ENCODE results near the gene DYNC2I2. TPM values are rescaled to one million over a fixed set of nuclear protein-coding genes. Genes with fewer than 3 reads are reported as not detected.
A peak's percentile ranks its signal among the peaks of the same experiment; 100 is the strongest.

DYNC2I2 gene
- total and polyA plus RNA-seq, 4 donors = 10.9 to 58.0 (median 19.6) TPM

GRCh38 chr9:128627127-128627715 is 29.4 kb downstream of the DYNC2I2 start:
- H3K9me3 ChIP-seq (ENCODE audit: control insufficient read depth in 4 of 4, low read length in 3 of 4) = no peaks in the 10 kb centered on the region
- peaks cover 5 to 25% (median 11%) of the 10 kb centered on the region in 4 donors for H3K4me1 ChIP-seq (ENCODE audit: control insufficient read depth in 4 of 4, insufficient read depth in 4 of 4, low read length in 3 of 4)
- TF ChIP-seq EGR1 (IDR thresholded peaks at IDR 0.05; ENCODE audit: low read depth in 2 of 2) (no peak), TAF1 (conservative IDR thresholded peaks at IDR 0.05) (no peak)
- peak overlapping the region in 1 of 2 donors; percentile 44 for H3K27ac ChIP-seq (ENCODE audit: low read depth in 1 of 2, low read length in 2 of 2)
- DNase-seq (ENCODE audit: low spot score) = no peak
- H3K27me3 ChIP-seq (ENCODE audit: control insufficient read depth in 4 of 4, insufficient read depth in 4 of 4, low read length in 3 of 4) = no peaks in the 10 kb centered on the region
- 95% methylated on average over 15 of the region's 15 CpGs for WGBS
- peaks cover 17 to 55% (median 35%) of the 10 kb centered on the region in 4 donors for H3K36me3 ChIP-seq (ENCODE audit: control insufficient read depth in 4 of 4, insufficient read depth in 3 of 4, low read depth in 1 of 4, low read length in 3 of 4)
- no peak overlapping the region for H3K9ac ChIP-seq (ENCODE audit: low read depth in 1 of 2, low read length in 2 of 2)
- H3K4me3 ChIP-seq (ENCODE audit: low read depth in 1 of 3, low read length in 3 of 3) = no peak overlapping the region

GRCh38 chr9:128626181-128626580 is 30.5 kb downstream of the DYNC2I2 start:
- DNase-seq (ENCODE audit: low spot score) = no peak
- no peak overlapping the region for H3K27ac ChIP-seq (ENCODE audit: low read depth in 1 of 2, low read length in 2 of 2)
- 89% methylated on average over 16 of the region's 16 CpGs for WGBS

GRCh38 chr9:128625391-128626146 is 31.1 kb downstream of the DYNC2I2 start:
- peaks cover 5 to 25% (median 11%) of the 10 kb centered on the region in 4 donors for H3K4me1 ChIP-seq (ENCODE audit: control insufficient read depth in 4 of 4, insufficient read depth in 4 of 4, low read length in 3 of 4)
- peaks cover 17 to 64% (median 40%) of the 10 kb centered on the region in 4 donors for H3K36me3 ChIP-seq (ENCODE audit: control insufficient read depth in 4 of 4, insufficient read depth in 3 of 4, low read depth in 1 of 4, low read length in 3 of 4)
- TF ChIP-seq RAD21 (IDR thresholded peaks at IDR 0.05) (no peak), HNF4A (conservative IDR thresholded peaks at IDR 0.05) (peak in 1 of 2 donors; percentile 37)
- no peak overlapping the region for H3K4me3 ChIP-seq (ENCODE audit: low read depth in 1 of 3, low read length in 3 of 3)
- H3K9me3 ChIP-seq (ENCODE audit: control insufficient read depth in 4 of 4, low read length in 3 of 4) = no peaks in the 10 kb centered on the region
- H3K27me3 ChIP-seq (ENCODE audit: control insufficient read depth in 4 of 4, insufficient read depth in 4 of 4, low read length in 3 of 4) = no peaks in the 10 kb centered on the region
- H3K9ac ChIP-seq (ENCODE audit: low read depth in 1 of 2, low read length in 2 of 2) = no peak overlapping the region
- no peak overlapping the region for H3K27ac ChIP-seq (ENCODE audit: low read depth in 1 of 2, low read length in 2 of 2)
- no peak for DNase-seq (ENCODE audit: low spot score)
- 60% methylated on average over 20 of the region's 20 CpGs for WGBS

More at GRCh38 chr9:128626181-128626580, 30.5 kb downstream of the DYNC2I2 start:
- Histone ChIP-seq H3K9me3 (ENCODE audit: control insufficient read depth in 4 of 4, low read length in 3 of 4) (no peaks in the 10 kb centered on the region), H3K36me3 (ENCODE audit: control insufficient read depth in 4 of 4, insufficient read depth in 3 of 4, low read depth in 1 of 4, low read length in 3 of 4) (peaks cover 13 to 58% (median 35%) of the 10 kb centered on the region in 4 donors), H3K27me3 (ENCODE audit: control insufficient read depth in 4 of 4, insufficient read depth in 4 of 4, low read length in 3 of 4) (no peaks in the 10 kb centered on the region), H3K9ac (ENCODE audit: low read depth in 1 of 2, low read length in 2 of 2) (no peak overlapping the region), H3K4me1 (ENCODE audit: control insufficient read depth in 4 of 4, insufficient read depth in 4 of 4, low read length in 3 of 4) (peaks cover 5 to 25% (median 11%) of the 10 kb centered on the region in 4 donors), H3K4me3 (ENCODE audit: low read depth in 1 of 3, low read length in 3 of 3) (no peak overlapping the region)
- no peak for TF ChIP-seq NR2F2 (IDR thresholded peaks at IDR 0.05)
- TF ChIP-seq HNF4A (conservative IDR thresholded peaks at IDR 0.05) = no peak
- no peak for TF ChIP-seq JUND (IDR thresholded peaks at IDR 0.05)
- TF ChIP-seq FOXA2 (IDR thresholded peaks at IDR 0.05) = no peak
- no peak for TF ChIP-seq EGR1 (IDR thresholded peaks at IDR 0.05; ENCODE audit: low read depth in 2 of 2)
- TF ChIP-seq YY1 (IDR thresholded peaks at IDR 0.05) = no peak
- TF ChIP-seq TAF1 (conservative IDR thresholded peaks at IDR 0.05) = no peak
- no peak for TF ChIP-seq MAX (IDR thresholded peaks at IDR 0.05)

- Histone ChIP-seq H3K36me3 (ENCODE audit: control insufficient read depth in 4 of 4, insufficient read depth in 3 of 4, low read depth in 1 of 4, low read length in 3 of 4) (peaks cover 22 to 65% (median 45%) of the 10 kb centered on the region in 4 donors), H3K9me3 (ENCODE audit: control insufficient read depth in 4 of 4, low read length in 3 of 4) (no peaks in the 10 kb centered on the region), H3K27ac (ENCODE audit: low read depth in 1 of 2, low read length in 2 of 2) (no peak overlapping the region), H3K4me1 (ENCODE audit: control insufficient read depth in 4 of 4, insufficient read depth in 4 of 4, low read length in 3 of 4) (peaks cover 5 to 25% (median 11%) of the 10 kb centered on the region in 4 donors), H3K4me3 (ENCODE audit: low read depth in 1 of 3, low read length in 3 of 3) (no peak overlapping the region), H3K9ac (ENCODE audit: low read depth in 1 of 2, low read length in 2 of 2) (no peak overlapping the region), H3K27me3 (ENCODE audit: control insufficient read depth in 4 of 4, insufficient read depth in 4 of 4, low read length in 3 of 4) (no peaks in the 10 kb centered on the region)
- TF ChIP-seq RAD21 (IDR thresholded peaks at IDR 0.05) (no peak), NR2F2 (IDR thresholded peaks at IDR 0.05) (no peak), SP1 (IDR thresholded peaks at IDR 0.05) (no peak), MAX (IDR thresholded peaks at IDR 0.05) (no peak), FOXA1 (IDR thresholded peaks at IDR 0.05) (no peak), FOXA2 (IDR thresholded peaks at IDR 0.05) (no peak), YY1 (IDR thresholded peaks at IDR 0.05) (no peak), CTCF (IDR thresholded peaks at IDR 0.05; ENCODE audit: low read depth, low read length, missing input control) (no peak)
- no peak for DNase-seq (ENCODE audit: low spot score)
- 76% methylated on average over 10 of the region's 10 CpGs for WGBS
Measured at GRCh38 chr9:128624566-128624965, 32.1 kb downstream of the DYNC2I2 start.
